ENCODE results near the gene THSD7A. TPM values are rescaled to one million over a fixed set of nuclear protein-coding genes. Genes with fewer than 3 reads are reported as not detected.

THSD7A gene
- total RNA-seq, 1 experiment from 2014 or later, result 0.68 TPM

DNA sequence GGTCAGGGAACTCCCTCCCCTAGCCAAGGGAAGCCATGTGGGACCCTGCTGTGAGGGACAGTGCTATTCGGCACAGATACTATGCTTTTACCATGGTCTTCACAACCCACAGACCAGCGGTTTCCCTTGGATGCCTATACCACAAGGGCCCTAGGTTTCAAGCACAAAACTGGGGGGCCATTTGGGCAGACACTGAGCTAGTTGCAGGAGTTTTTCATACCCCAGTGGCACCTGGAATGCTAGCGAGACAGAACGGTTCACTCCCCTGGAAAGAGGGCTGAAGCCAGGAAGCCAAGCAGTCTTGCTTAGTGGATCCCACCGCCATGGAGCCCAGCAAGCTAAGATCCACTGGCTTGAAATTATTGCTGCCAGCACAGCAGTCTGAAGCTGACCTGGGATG lies 156.8 kb downstream of the THSD7A start (continued):
- TF ChIP-seq, protein P1, sequence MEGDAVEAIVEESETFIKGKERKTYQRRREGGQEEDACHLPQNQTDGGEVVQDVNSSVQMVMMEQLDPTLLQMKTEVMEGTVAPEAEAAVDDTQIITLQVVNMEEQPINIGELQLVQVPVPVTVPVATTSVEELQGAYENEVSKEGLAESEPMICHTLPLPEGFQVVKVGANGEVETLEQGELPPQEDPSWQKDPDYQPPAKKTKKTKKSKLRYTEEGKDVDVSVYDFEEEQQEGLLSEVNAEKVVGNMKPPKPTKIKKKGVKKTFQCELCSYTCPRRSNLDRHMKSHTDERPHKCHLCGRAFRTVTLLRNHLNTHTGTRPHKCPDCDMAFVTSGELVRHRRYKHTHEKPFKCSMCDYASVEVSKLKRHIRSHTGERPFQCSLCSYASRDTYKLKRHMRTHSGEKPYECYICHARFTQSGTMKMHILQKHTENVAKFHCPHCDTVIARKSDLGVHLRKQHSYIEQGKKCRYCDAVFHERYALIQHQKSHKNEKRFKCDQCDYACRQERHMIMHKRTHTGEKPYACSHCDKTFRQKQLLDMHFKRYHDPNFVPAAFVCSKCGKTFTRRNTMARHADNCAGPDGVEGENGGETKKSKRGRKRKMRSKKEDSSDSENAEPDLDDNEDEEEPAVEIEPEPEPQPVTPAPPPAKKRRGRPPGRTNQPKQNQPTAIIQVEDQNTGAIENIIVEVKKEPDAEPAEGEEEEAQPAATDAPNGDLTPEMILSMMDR (IDR thresholded peaks at IDR 0.05), result no peak
- no peak for TF ChIP-seq FOXP4 (CRISPR knock-in tag; IDR thresholded peaks at IDR 0.05)
- no peak for TF ChIP-seq FOXK1 (CRISPR knock-in tag; IDR thresholded peaks at IDR 0.05)

DNA sequence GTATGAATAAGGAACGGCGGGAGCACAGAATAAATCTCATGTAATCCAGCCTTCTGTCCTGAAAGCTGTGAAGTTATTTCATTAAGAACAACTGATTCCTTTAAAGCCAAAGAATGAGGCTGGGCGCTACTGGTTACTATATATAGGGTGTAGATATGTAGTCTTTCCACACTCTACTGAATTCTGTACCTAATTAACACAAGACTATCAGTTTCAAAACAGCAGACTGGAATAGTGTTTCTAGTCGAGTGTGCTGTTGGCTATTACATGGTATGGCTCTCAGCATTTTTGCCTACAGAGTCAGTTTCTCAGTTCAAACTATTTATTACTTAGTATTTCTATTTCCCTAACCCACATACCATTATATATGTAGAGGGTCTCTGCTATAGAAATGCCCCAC lies 163.3 kb downstream of the THSD7A start:
- H3K27ac Mint-ChIP-seq, result no peak overlapping the region
- no peak for TF ChIP-seq RORB (CRISPR knock-in tag; IDR thresholded peaks at IDR 0.05)
- ATAC-seq (no peak), DNase-seq (ENCODE audit: low spot score) (no peak)
- no peaks in the 10 kb centered on the region for H3K36me3 Mint-ChIP-seq
- CTCF ChIA-PET, result no interaction called here
- no peak overlapping the region for H3K4me3 Mint-ChIP-seq
- POLR2A ChIA-PET, result no interaction called here
- no peaks in the 10 kb centered on the region for H3K27me3 Mint-ChIP-seq (ENCODE audit: low read depth)
- H3K9me3 Mint-ChIP-seq, result no peaks in the 10 kb centered on the region
- H3K4me1 Mint-ChIP-seq, result peaks cover 6% of the 10 kb centered on the region

- Mint-ChIP-seq H3K27me3 (ENCODE audit: low read depth) (no peaks in the 10 kb centered on the region), H3K27ac (no peak overlapping the region), H3K4me1 (peaks cover 6% of the 10 kb centered on the region), H3K36me3 (no peaks in the 10 kb centered on the region), H3K9me3 (no peaks in the 10 kb centered on the region), H3K4me3 (no peak overlapping the region)
- TF ChIP-seq, protein P2, sequence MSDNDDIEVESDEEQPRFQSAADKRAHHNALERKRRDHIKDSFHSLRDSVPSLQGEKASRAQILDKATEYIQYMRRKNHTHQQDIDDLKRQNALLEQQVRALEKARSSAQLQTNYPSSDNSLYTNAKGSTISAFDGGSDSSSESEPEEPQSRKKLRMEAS (CRISPR knock-in tag; IDR thresholded peaks at IDR 0.05), result no peak
- ChIA-PET POLR2A (no interaction called here), CTCF (no interaction called here)
- no peak for ATAC-seq
- DNase-seq (ENCODE audit: low spot score), result no peak
Measured at GRCh38 chr7:11667810-11668185, 164.2 kb downstream of the THSD7A start.

DNA sequence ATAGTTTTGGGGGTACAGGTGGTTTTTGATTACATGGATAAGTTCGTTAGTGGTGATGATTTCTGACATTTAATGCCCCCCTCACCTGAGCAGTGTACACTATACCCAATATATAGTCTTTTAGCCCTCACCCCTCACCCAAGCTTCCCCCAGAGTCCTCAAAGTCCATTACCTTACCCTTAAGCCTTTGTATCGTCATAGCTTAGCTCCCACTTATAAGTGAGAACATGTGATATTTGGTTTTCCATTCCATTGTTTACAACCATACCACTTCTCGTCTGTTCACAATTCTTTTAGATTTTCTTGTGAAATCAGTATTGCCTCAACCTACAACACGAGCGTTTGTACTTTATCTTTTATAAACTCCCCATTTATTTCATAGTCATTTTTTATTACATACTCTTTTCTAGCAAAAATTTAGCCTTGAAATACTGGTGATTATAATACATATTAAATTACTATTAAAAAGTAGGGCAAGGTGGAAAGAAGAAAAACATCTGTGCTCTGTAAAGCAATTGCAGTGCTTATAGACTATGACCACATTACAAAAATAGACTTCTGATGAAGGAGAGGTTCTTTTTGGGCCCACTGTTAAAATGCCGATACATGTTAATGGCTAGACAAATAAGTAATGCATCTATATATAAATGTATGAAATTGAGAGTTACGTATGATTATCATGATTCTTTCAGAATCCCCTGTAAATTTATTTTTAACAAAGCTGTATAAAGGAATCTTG lies 164.8 kb downstream of the THSD7A start:
- no peaks in the 10 kb centered on the region for H3K36me3 Mint-ChIP-seq
- no peaks in the 10 kb centered on the region for H3K9me3 Mint-ChIP-seq
- TF ChIP-seq JAZF1 (CRISPR knock-in tag; IDR thresholded peaks at IDR 0.05) (no peak), ZBTB43 (CRISPR knock-in tag; IDR thresholded peaks at IDR 0.05) (no peak), ZNF396 (CRISPR knock-in tag; IDR thresholded peaks at IDR 0.05; ENCODE audit: borderline replicate concordance) (no peak)
- peaks cover 6% of the 10 kb centered on the region for H3K4me1 Mint-ChIP-seq
- no peaks in the 10 kb centered on the region for H3K27me3 Mint-ChIP-seq (ENCODE audit: low read depth)
- no peak overlapping the region for H3K27ac Mint-ChIP-seq
- no peak for DNase-seq (ENCODE audit: low spot score)
- no peak for ATAC-seq
- POLR2A ChIA-PET, result no interaction called here
- no peak overlapping the region for H3K4me3 Mint-ChIP-seq
- CTCF ChIA-PET, result no interaction called here

GRCh38 chr7:11665357-11665756 lies 166.6 kb downstream of the THSD7A start:
- DNase-seq (ENCODE audit: low spot score), result no peak
- Mint-ChIP-seq H3K9me3 (no peaks in the 10 kb centered on the region), H3K4me3 (no peak overlapping the region), H3K4me1 (peaks cover 6% of the 10 kb centered on the region), H3K27me3 (ENCODE audit: low read depth) (no peaks in the 10 kb centered on the region), H3K27ac (no peak overlapping the region), H3K36me3 (no peaks in the 10 kb centered on the region)
- TF ChIP-seq ZNF416 (CRISPR knock-in tag; IDR thresholded peaks at IDR 0.05) (no peak), JUN (CRISPR knock-in tag; IDR thresholded peaks at IDR 0.05) (no peak), KAT7 (CRISPR knock-in tag; IDR thresholded peaks at IDR 0.05; ENCODE audit: borderline replicate concordance) (no peak), EMX1 (CRISPR knock-in tag; IDR thresholded peaks at IDR 0.05) (no peak), ZNF232 (CRISPR knock-in tag; IDR thresholded peaks at IDR 0.05) (no peak), NR1H2 (CRISPR knock-in tag; IDR thresholded peaks at IDR 0.05) (no peak), NR3C1 (CRISPR knock-in tag; conservative IDR thresholded peaks at IDR 0.05; ENCODE audit: low read depth) (no peak)
- TF ChIP-seq, protein P3, sequence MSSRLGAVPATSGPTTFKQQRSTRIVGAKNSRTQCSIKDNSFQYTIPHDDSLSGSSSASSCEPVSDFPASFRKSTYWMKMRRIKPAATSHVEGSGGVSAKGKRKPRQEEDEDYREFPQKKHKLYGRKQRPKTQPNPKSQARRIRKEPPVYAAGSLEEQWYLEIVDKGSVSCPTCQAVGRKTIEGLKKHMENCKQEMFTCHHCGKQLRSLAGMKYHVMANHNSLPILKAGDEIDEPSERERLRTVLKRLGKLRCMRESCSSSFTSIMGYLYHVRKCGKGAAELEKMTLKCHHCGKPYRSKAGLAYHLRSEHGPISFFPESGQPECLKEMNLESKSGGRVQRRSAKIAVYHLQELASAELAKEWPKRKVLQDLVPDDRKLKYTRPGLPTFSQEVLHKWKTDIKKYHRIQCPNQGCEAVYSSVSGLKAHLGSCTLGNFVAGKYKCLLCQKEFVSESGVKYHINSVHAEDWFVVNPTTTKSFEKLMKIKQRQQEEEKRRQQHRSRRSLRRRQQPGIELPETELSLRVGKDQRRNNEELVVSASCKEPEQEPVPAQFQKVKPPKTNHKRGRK (CRISPR knock-in tag; IDR thresholded peaks at IDR 0.05; ENCODE audit: borderline replicate concordance), result no peak
- TF ChIP-seq, protein P4, sequence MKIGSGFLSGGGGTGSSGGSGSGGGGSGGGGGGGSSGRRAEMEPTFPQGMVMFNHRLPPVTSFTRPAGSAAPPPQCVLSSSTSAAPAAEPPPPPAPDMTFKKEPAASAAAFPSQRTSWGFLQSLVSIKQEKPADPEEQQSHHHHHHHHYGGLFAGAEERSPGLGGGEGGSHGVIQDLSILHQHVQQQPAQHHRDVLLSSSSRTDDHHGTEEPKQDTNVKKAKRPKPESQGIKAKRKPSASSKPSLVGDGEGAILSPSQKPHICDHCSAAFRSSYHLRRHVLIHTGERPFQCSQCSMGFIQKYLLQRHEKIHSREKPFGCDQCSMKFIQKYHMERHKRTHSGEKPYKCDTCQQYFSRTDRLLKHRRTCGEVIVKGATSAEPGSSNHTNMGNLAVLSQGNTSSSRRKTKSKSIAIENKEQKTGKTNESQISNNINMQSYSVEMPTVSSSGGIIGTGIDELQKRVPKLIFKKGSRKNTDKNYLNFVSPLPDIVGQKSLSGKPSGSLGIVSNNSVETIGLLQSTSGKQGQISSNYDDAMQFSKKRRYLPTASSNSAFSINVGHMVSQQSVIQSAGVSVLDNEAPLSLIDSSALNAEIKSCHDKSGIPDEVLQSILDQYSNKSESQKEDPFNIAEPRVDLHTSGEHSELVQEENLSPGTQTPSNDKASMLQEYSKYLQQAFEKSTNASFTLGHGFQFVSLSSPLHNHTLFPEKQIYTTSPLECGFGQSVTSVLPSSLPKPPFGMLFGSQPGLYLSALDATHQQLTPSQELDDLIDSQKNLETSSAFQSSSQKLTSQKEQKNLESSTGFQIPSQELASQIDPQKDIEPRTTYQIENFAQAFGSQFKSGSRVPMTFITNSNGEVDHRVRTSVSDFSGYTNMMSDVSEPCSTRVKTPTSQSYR (CRISPR knock-in tag; IDR thresholded peaks at IDR 0.05), result no peak
- ChIA-PET CTCF (no interaction called here), POLR2A (no interaction called here)
- ATAC-seq, result no peak
